GM11168 (cell line): ENCODE data around the gene AUTS2.

Experiments used
- in situ Hi-C: fragments of 300-500 bp; cut with MboI; formaldehyde crosslinking; loops from one replicate; pipeline ENCODE4 v1.12.0; 2022; ENCODE audit warnings: low sequenced_read_pairs; ENCODE audit not compliant: unreplicated experiment

The AUTS2 gene

GRCh38 chr7:70556761-70557160 lies 958.5 kb downstream of the AUTS2 start:
- in situ Hi-C loops, result no loop called here

- in situ Hi-C loops, result no loop called here
Observed at GRCh38 chr7:70557338-70557737, 959.1 kb downstream of the AUTS2 start.

- in situ Hi-C loops, result no loop called here
Observed at GRCh38 chr7:70559815-70560214, 961.5 kb downstream of the AUTS2 start.

- in situ Hi-C loops, result no loop called here
Observed at GRCh38 chr7:70563960-70564359, 965.7 kb downstream of the AUTS2 start.

GRCh38 chr7:70565721-70566370 lies 967.6 kb downstream of the AUTS2 start:
- in situ Hi-C loops, result no loop called here

- in situ Hi-C loops, result no loop called here
Observed at GRCh38 chr7:70566671-70567070, 968.4 kb downstream of the AUTS2 start.

GRCh38 chr7:70568674-70569334 lies 970.5 kb downstream of the AUTS2 start:
- in situ Hi-C loops, result no loop called here

- in situ Hi-C loops, result no loop called here
Observed at GRCh38 chr7:70569335-70569819, 971.1 kb downstream of the AUTS2 start.

GRCh38 chr7:70570029-70570428 lies 971.8 kb downstream of the AUTS2 start:
- in situ Hi-C loops, result no loop called here

- in situ Hi-C loops, result no loop called here
Observed at GRCh38 chr7:70570961-70571360, 972.7 kb downstream of the AUTS2 start.

GRCh38 chr7:70571403-70571934 lies 973.2 kb downstream of the AUTS2 start:
- in situ Hi-C loops, result no loop called here

- in situ Hi-C loops, result no loop called here
Observed at GRCh38 chr7:70571961-70572360, 973.7 kb downstream of the AUTS2 start.

GRCh38 chr7:70572571-70572970 lies 974.3 kb downstream of the AUTS2 start:
- in situ Hi-C loops, result no loop called here

GRCh38 chr7:70573071-70573661 lies 974.9 kb downstream of the AUTS2 start:
- in situ Hi-C loops, result no loop called here

- in situ Hi-C loops, result no loop called here
Observed at GRCh38 chr7:70573696-70574095, 975.4 kb downstream of the AUTS2 start.

GRCh38 chr7:70574314-70574834 lies 976.1 kb downstream of the AUTS2 start:
- in situ Hi-C loops, result no loop called here

- in situ Hi-C loops, result no loop called here
Observed at GRCh38 chr7:70574970-70575799, 976.9 kb downstream of the AUTS2 start.

- in situ Hi-C loops, result no loop called here
Observed at GRCh38 chr7:70577078-70577477, 978.8 kb downstream of the AUTS2 start.

- in situ Hi-C loops, result no loop called here
Observed at GRCh38 chr7:70578131-70578530, 979.9 kb downstream of the AUTS2 start.

GRCh38 chr7:70579397-70580097 lies 981.3 kb downstream of the AUTS2 start:
- in situ Hi-C loops, result no loop called here
